ENCODE data around the gene BMP7. TPM values are rescaled to one million over a fixed set of nuclear protein-coding genes. Genes with fewer than 3 reads are reported as not detected.
A peak's percentile ranks its signal among the peaks of the same experiment; 100 is the strongest.

BMP7 gene
- total and polyA plus RNA-seq, 2 of the 13 experiments (the other 11 are each of a cell fraction or from before 2014, with no cell fraction given): not detected

DNA sequence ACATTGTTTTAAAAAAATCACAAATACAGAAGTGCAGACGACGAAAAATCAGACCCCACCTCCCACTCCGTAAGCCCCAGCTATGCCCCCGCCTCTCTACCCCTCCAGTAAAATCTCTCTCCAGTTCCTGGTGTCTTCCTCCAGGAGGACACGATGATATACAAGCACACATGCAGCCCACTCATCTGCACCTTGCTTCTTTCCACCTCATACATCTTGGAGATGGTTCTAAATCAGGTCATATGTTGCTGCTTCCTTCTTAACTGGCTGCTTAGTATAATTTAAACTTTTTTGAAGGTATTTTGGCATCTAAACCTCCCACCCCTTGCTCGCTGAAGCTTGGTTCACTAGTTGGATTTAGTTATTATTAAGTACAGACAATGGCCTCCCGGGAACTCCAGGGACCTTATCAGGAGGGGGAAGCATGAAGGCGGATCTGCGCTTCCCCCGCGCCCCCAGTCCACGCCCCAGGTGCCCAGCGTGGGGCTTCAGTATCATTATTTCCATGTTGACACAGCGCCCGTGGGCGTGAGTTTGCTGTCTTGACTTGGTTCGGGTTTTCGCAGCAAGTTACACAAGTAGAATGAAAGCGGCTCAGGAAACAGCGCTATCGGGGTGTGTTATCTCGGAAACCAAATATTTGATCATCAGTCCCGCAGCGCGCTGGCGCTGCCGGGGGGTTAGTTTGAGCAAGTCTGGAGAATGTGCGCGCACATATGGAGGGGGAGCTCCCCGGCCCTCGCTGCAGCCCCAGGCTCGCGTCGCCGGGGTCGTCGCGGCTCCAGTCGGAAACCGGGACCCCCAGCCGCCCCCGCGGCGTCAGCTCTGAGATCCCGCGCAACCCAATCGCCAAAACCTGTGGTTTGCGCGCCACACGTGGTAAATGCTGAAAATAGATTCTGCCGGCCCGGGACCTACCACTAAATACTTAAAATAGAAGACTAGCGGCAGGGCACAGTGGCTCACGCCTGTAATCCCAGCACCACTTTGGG, 2.3 kb downstream of the BMP7 start (continued):
- TF ChIP-seq, protein P1, sequence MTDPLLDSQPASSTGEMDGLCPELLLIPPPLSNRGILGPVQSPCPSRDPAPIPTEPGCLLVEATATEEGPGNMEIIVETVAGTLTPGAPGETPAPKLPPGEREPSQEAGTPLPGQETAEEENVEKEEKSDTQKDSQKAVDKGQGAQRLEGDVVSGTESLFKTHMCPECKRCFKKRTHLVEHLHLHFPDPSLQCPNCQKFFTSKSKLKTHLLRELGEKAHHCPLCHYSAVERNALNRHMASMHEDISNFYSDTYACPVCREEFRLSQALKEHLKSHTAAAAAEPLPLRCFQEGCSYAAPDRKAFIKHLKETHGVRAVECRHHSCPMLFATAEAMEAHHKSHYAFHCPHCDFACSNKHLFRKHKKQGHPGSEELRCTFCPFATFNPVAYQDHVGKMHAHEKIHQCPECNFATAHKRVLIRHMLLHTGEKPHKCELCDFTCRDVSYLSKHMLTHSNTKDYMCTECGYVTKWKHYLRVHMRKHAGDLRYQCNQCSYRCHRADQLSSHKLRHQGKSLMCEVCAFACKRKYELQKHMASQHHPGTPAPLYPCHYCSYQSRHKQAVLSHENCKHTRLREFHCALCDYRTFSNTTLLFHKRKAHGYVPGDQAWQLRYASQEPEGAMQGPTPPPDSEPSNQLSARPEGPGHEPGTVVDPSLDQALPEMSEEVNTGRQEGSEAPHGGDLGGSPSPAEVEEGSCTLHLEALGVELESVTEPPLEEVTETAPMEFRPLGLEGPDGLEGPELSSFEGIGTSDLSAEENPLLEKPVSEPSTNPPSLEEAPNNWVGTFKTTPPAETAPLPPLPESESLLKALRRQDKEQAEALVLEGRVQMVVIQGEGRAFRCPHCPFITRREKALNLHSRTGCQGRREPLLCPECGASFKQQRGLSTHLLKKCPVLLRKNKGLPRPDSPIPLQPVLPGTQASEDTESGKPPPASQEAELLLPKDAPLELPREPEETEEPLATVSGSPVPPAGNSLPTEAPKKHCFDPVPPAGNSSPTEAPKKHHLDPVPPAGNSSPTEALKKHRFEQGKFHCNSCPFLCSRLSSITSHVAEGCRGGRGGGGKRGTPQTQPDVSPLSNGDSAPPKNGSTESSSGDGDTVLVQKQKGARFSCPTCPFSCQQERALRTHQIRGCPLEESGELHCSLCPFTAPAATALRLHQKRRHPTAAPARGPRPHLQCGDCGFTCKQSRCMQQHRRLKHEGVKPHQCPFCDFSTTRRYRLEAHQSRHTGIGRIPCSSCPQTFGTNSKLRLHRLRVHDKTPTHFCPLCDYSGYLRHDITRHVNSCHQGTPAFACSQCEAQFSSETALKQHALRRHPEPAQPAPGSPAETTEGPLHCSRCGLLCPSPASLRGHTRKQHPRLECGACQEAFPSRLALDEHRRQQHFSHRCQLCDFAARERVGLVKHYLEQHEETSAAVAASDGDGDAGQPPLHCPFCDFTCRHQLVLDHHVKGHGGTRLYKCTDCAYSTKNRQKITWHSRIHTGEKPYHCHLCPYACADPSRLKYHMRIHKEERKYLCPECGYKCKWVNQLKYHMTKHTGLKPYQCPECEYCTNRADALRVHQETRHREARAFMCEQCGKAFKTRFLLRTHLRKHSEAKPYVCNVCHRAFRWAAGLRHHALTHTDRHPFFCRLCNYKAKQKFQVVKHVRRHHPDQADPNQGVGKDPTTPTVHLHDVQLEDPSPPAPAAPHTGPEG (CRISPR knock-in tag; IDR thresholded peaks at IDR 0.05): no peak
- no peak for TF ChIP-seq NFYC (CRISPR knock-in tag; IDR thresholded peaks at IDR 0.05)
- no peak for TF ChIP-seq ZNF251 (CRISPR knock-in tag; IDR thresholded peaks at IDR 0.05)
- TF ChIP-seq, protein P2, sequence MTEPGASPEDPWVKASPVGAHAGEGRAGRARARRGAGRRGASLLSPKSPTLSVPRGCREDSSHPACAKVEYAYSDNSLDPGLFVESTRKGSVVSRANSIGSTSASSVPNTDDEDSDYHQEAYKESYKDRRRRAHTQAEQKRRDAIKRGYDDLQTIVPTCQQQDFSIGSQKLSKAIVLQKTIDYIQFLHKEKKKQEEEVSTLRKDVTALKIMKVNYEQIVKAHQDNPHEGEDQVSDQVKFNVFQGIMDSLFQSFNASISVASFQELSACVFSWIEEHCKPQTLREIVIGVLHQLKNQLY (CRISPR knock-in tag; IDR thresholded peaks at IDR 0.05): no peak
- no peak for TF ChIP-seq ZNF354B (CRISPR knock-in tag; IDR thresholded peaks at IDR 0.05)
- no peak for TF ChIP-seq KDM5A (IDR thresholded peaks at IDR 0.05; ENCODE audit: borderline replicate concordance, low read length)
- TF ChIP-seq CC2D1A (CRISPR knock-in tag; IDR thresholded peaks at IDR 0.05): no peak
- TF ChIP-seq, protein P3, sequence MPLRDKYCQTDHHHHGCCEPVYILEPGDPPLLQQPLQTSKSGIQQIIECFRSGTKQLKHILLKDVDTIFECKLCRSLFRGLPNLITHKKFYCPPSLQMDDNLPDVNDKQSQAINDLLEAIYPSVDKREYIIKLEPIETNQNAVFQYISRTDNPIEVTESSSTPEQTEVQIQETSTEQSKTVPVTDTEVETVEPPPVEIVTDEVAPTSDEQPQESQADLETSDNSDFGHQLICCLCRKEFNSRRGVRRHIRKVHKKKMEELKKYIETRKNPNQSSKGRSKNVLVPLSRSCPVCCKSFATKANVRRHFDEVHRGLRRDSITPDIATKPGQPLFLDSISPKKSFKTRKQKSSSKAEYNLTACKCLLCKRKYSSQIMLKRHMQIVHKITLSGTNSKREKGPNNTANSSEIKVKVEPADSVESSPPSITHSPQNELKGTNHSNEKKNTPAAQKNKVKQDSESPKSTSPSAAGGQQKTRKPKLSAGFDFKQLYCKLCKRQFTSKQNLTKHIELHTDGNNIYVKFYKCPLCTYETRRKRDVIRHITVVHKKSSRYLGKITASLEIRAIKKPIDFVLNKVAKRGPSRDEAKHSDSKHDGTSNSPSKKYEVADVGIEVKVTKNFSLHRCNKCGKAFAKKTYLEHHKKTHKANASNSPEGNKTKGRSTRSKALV (CRISPR knock-in tag; IDR thresholded peaks at IDR 0.05): peak; percentile 81; the same call in 1 of the 2 replicates
- no peak for TF ChIP-seq ZNF253 (CRISPR knock-in tag; IDR thresholded peaks at IDR 0.05; ENCODE audit: borderline replicate concordance)
- TF ChIP-seq ZNF160 (CRISPR knock-in tag; IDR thresholded peaks at IDR 0.05): no peak
- TF ChIP-seq MIER3 (CRISPR knock-in tag; IDR thresholded peaks at IDR 0.05; ENCODE audit: borderline replicate concordance): no peak; the same call in 1 of the 2 replicates
- no peak; the same call in 1 of the 2 replicates for TF ChIP-seq SP4 (CRISPR knock-in tag; IDR thresholded peaks at IDR 0.05)
- TF ChIP-seq POLR2AphosphoS5 (IDR thresholded peaks at IDR 0.05; ENCODE audit: low read depth, low read length): no peak
- no peak for TF ChIP-seq ZNF24 (IDR thresholded peaks at IDR 0.05)
- TF ChIP-seq ZBTB42 (CRISPR knock-in tag; IDR thresholded peaks at IDR 0.05): no peak
- TF ChIP-seq TAF15 (IDR thresholded peaks at IDR 0.05; ENCODE audit: low read depth, low read length, poor library complexity, severe bottlenecking): no peak
- no peak for TF ChIP-seq BHLHE40 (IDR thresholded peaks at IDR 0.05; ENCODE audit: low read length)
- TF ChIP-seq CHD4 (IDR thresholded peaks at IDR 0.05; ENCODE audit: borderline replicate concordance, low read length): no peak
- TF ChIP-seq, protein P4, sequence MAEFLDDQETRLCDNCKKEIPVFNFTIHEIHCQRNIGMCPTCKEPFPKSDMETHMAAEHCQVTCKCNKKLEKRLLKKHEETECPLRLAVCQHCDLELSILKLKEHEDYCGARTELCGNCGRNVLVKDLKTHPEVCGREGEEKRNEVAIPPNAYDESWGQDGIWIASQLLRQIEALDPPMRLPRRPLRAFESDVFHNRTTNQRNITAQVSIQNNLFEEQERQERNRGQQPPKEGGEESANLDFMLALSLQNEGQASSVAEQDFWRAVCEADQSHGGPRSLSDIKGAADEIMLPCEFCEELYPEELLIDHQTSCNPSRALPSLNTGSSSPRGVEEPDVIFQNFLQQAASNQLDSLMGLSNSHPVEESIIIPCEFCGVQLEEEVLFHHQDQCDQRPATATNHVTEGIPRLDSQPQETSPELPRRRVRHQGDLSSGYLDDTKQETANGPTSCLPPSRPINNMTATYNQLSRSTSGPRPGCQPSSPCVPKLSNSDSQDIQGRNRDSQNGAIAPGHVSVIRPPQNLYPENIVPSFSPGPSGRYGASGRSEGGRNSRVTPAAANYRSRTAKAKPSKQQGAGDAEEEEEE (CRISPR knock-in tag; IDR thresholded peaks at IDR 0.05; ENCODE audit: borderline replicate concordance): no peak
- no peak for TF ChIP-seq SALL2 (CRISPR knock-in tag; IDR thresholded peaks at IDR 0.05)
